ENCODE data around the gene MTG1. TPM values are rescaled to one million over a fixed set of nuclear protein-coding genes. Genes with fewer than 3 reads are reported as not detected.

MTG1 gene
- total and polyA plus RNA-seq, 7 donors, result 14.0 to 63.6 (median 27.6) TPM

DNA sequence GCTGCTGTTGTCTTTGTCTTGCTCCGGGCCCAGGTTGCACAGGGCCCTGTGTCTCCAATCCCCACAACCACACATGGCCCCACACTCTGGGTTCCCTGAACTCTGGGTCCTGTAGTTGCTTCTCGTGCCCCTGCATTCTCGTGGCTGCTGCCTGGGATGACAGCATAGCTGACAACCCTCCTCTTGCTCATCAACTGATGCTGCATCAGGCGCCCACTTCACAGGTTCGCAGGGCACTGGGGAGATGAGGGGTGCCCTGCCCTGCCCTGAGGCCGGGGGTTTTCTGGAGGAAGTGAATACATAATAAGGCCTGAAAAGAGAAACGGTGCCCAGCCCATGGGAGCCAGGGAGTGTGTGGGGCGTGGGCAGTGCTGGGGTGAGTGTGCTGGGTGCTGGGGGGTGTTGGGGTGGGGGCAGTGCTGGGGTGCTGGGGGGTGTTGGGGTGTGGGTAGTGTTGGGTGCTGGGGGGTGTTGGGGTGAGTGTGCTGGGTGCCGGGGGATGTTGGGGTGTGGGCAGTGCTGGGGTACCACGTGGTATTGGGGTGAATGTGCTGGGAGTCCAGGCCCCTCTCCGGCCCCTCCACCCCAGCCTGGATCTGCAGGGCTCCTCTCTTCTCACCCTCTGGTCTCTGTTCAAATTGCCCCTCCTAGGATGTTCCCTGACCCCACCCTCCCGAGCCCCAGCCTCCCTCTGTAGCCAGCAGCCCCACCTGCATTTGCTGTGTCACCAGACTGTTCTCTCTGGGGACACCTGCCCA is 2.0 kb upstream of the MTG1 start:
- TF ChIP-seq POLR2A (IDR thresholded peaks at IDR 0.05) (no peak), EP300 (IDR thresholded peaks at IDR 0.05) (no peak), POLR2AphosphoS5 (IDR thresholded peaks at IDR 0.05) (no peak), CTCF (IDR thresholded peaks at IDR 0.05) (no peak)
- Histone ChIP-seq H3K27ac (no peak overlapping the region), H3K27me3 (no peaks in the 10 kb centered on the region), H3K36me3 (peaks cover 0 to 31% (median 3%) of the 10 kb centered on the region in 4 donors), H3K4me1 (peaks cover 0 to 20% (median 10%) of the 10 kb centered on the region in 4 donors), H3K9me3 (no peaks in the 10 kb centered on the region), H3K4me3 (no peak overlapping the region)
- intact Hi-C loops (cut with DNase I), result loop anchor here (2.0 to 5.0 kb wide), 2 partner anchors 13 to 65 kb away; partner anchors contain the start of gene PAOX
- peak; percentile 56 for DNase-seq
- 79 to 81% methylated on average over 12 of the region's 12 CpGs for WGBS, 2 donors

DNA sequence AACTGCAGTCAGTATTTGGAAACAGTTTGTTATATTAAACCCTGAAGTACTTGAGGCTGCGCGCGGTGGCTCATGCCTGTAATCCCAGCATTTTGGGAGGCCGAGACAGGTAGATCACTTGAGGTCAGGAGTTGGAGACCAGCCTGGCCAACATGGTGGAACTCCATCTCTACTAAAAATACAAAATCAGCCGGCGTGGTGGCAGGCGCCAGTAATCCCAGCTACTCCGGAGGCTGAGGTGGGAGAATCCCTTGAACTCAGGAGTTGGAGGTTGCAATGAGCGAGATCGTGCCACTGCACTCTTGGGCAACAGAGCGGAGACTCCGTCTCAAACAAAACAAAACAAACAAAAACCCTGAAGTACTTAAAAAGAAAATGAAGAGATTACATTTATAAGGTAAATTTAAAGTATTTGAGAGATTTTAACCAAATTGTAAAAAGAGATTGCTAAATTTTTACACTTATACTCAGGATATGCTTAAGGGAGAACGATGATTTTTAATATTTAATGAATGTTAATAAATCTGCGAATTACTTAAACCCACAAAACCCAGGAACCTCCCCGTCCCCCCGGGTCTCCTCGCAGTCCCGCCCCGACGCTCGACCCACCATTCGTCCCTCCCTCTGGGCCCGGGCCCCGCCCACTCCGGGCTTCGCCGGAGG is 425 bp upstream of the MTG1 start:
- Histone ChIP-seq H3K9me3 (no peaks in the 10 kb centered on the region), H3K36me3 (peaks cover 0 to 43% (median 6%) of the 10 kb centered on the region in 4 donors), H3K4me1 (peaks cover 0 to 20% (median 10%) of the 10 kb centered on the region in 4 donors), H3K27ac (peak overlapping the region; percentile 79 to 87 (median 81)), H3K4me3 (peak overlapping the region; percentile 71 to 92 (median 86)), H3K27me3 (no peaks in the 10 kb centered on the region)
- intact Hi-C loops (cut with DNase I), result loop anchor here (2.0 to 5.0 kb wide), 2 partner anchors 15 to 66 kb away; partner anchors contain the start of gene PAOX
- 36 to 38% methylated on average over 27 of the region's 27 CpGs for WGBS, 2 donors
- TF ChIP-seq CTCF (IDR thresholded peaks at IDR 0.05) (no peak), EP300 (IDR thresholded peaks at IDR 0.05) (no peak), POLR2A (IDR thresholded peaks at IDR 0.05) (no peak), POLR2AphosphoS5 (IDR thresholded peaks at IDR 0.05) (no peak)
- peak; percentile 50 for DNase-seq

DNA sequence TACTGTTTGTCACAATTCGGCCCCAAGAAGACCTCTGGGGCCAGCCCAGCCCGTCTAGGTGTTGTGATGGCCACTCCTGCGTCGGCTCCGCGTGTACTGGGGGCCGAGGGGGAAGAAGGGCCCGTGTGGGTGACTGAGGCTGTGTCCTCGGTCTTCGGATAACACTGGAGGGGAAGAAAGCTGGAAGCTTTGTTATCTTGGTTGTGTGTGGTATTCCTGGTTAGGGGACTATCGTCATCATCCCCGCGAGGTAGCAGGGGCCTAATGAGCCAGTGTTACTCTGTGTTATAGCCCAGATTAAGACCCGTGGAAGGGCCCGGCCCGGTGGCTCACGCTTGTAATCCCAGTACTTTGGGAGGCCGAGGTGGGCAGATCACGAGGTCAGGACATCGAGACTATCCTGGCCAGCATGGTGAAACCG is 854 bp downstream of the MTG1 start:
- 21 to 32% methylated on average over 21 of the region's 21 CpGs for WGBS, 2 donors
- H3K4me1 ChIP-seq, result peaks cover 0 to 20% (median 10%) of the 10 kb centered on the region in 4 donors
- H3K9me3 ChIP-seq, result no peaks in the 10 kb centered on the region
- DNase-seq, result peak; percentile 62
- H3K27ac ChIP-seq, result peak overlapping the region; percentile 79 to 87 (median 81)
- H3K27me3 ChIP-seq, result no peaks in the 10 kb centered on the region
- TF ChIP-seq POLR2AphosphoS5 (IDR thresholded peaks at IDR 0.05), result no peak
- no peak for TF ChIP-seq CTCF (IDR thresholded peaks at IDR 0.05)
- TF ChIP-seq POLR2A (IDR thresholded peaks at IDR 0.05), result no peak
- no peak for TF ChIP-seq EP300 (IDR thresholded peaks at IDR 0.05)
- intact Hi-C loops (cut with DNase I), result loop anchor here (5.0 kb wide), 1 partner anchor 68 kb away; no protein-coding TSS in a partner anchor
- H3K4me3 ChIP-seq, result peak overlapping the region; percentile 71 to 92 (median 86)
- H3K36me3 ChIP-seq, result peaks cover 7 to 49% (median 14%) of the 10 kb centered on the region in 4 donors

DNA sequence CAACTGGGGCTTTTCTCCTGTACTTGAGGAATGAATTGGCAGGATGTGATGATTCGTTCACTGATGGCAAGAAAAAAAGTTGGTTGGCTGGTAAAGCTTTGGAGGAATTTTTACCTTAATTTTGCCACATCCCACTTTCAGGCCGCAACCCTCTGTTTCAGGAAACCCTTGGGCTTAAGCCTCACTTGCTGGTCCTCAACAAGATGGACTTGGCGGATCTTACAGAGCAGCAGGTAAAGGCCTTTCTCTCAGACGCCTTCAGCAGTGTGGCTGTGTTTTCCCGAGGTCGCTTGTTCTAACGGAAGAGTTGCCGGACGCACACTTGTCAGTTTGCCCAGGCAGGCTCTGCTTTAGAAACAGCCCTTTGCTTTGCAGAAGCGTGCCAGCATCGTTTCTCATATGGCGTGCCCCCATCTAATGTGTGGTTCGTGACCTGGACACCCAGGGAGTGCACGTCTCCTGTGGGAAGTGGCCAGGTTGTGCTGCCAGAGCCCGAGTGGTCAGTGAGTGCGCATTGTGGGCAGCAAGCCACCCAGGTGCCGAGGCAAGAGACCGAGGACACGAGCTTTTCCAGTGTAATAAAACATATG is 2.2 kb downstream of the MTG1 start:
- 96% methylated on average over 19 of the region's 19 CpGs for WGBS, 2 donors
- Histone ChIP-seq H3K27ac (no peak overlapping the region), H3K4me3 (no peak overlapping the region), H3K9me3 (no peaks in the 10 kb centered on the region), H3K27me3 (no peaks in the 10 kb centered on the region), H3K4me1 (peaks cover 0 to 20% (median 10%) of the 10 kb centered on the region in 4 donors), H3K36me3 (peaks cover 7 to 56% (median 16%) of the 10 kb centered on the region in 4 donors)
- intact Hi-C loops (cut with DNase I), result no loop called here
- DNase-seq, result peak; percentile 57
- TF ChIP-seq CTCF (IDR thresholded peaks at IDR 0.05) (no peak), EP300 (IDR thresholded peaks at IDR 0.05) (no peak), POLR2AphosphoS5 (IDR thresholded peaks at IDR 0.05) (no peak), POLR2A (IDR thresholded peaks at IDR 0.05) (no peak)

All from sigmoid colon (tissue), 7 donors.